GM12801 (cell line): ENCODE results near the gene MAVS.

Source experiments
- CTCF ChIP-seq: IDR thresholded peaks from one replicate; pipeline ENCODE4 v1.5.1; 2011; ENCODE audit warnings: control low read depth; ENCODE audit not compliant: insufficient read length; ENCODE audit errors: extremely low read depth

Gene MAVS

GRCh38 chr20:3801299-3801698 lies 45.3 kb upstream of the MAVS start:
- no peak for TF ChIP-seq CTCF

GRCh38 chr20:3801846-3802245 lies 44.8 kb upstream of the MAVS start:
- TF ChIP-seq CTCF, result no peak

GRCh38 chr20:3802524-3803239 lies 44.0 kb upstream of the MAVS start:
- no peak for TF ChIP-seq CTCF

- TF ChIP-seq CTCF, result no peak
Observed at GRCh38 chr20:3803289-3803688, 43.3 kb upstream of the MAVS start.

GRCh38 chr20:3803854-3804253 lies 42.8 kb upstream of the MAVS start:
- no peak for TF ChIP-seq CTCF

- TF ChIP-seq CTCF, result no peak
Observed at GRCh38 chr20:3804254-3804751, 42.3 kb upstream of the MAVS start.

- TF ChIP-seq CTCF, result no peak
Observed at GRCh38 chr20:3804781-3805180, 41.9 kb upstream of the MAVS start.
